GM21723 (cell line): ENCODE measurements around the gene ASB2.

Source experiments
- ATAC-seq: cut with Tn5 transposase; IDR thresholded peaks from one replicate; pipeline ENCODE4 v1.9.1; 2021; ENCODE audit warnings: mild to moderate bottlenecking, moderate library complexity; ENCODE audit not compliant: unreplicated experiment

Gene ASB2

GRCh38 chr14:93981316-93982229, 5.2 kb upstream of the ASB2 start:
- ATAC-seq: no peak

DNA sequence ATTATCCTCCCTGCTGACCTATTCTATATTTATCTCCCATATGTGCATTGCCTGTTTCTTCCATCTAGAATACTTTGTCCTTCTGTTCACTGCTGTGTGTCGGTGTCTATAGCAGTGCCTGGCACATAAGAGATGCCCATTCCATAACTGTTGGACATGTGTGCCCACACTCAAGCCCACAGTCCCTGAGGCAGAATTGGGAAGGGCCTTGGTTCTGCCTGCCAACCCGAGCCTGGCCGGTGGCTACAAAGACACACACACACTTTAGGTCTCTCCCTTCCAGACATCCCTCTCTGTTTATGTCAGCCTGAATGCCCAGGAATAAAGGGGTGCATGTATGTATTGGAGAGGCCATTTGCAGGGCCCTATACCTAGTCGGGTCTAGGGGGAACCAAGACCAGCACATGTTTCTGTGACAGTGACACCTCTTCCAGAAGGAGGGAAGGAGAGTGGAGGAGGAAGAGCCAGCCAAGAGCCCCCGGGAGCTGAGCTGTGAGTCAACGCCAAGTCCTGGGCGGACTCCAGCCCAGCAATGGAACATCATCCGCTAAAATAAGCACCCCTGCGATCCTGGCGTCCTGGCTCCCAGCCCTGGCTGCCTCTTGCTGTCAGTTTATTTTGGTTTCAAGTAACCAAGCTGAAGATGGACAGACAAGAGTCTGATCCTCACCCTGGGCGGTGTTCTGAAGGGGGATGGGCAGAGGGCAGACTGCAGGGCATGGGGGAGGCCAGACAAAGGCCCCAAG, 4.3 kb upstream of the ASB2 start:
- ATAC-seq: no peak

GRCh38 chr14:93978735-93979134, 2.4 kb upstream of the ASB2 start:
- ATAC-seq: no peak

DNA sequence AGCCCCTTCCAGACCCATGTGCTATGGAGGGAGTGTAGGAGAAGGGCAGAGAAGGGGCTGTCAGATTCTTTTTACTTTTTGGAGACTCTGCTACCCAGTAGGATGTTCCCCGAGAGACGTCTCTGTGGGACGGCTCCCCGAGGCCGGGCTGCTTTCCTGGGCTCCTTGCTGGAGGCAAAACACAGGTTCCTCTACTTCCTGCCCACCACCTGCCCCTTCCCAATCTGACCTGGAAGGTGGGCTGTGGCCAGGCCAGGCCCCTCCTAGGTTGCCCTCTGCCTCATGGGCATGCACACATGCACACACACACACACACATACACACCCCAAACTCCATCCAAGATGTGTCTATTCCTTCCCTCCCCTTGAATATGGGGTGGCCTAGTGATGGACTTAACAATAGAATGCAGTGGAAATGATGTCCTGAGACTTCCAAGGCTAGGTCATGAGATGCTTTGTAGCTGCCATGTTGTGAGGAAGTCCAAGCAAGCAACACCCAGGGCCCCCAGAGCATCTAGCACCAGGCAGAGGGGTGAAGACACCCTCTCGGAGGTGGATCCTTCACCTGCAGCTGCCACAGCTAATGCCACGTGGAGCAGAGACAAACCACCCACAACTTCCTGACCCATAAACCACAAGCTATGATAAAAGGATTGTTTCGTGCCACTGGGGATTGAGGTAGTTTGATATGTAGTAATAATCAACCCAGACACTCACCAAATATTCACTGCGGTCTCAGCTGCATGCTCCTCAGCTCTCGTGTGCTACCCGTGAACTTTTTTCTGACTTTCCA, 1.6 kb upstream of the ASB2 start:
- ATAC-seq: peak; percentile 34

DNA sequence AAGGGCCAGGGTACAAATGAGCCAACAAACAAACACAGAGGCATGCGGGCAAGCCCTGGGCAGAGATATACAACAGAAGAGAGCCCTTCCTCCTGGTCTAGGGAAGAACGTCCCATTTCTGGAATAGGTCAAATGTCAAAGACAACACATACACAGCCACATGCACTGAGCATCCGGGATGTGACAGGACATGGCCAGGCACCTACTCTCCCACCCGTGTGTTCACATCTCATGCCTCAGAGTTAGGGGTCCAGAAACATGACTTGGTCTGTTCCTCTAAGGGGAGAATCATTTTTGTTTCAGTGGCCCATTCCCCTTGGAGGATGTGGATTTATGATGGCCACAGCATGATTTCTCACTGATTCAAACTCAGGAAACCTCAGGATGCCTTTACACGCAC, 801 bp upstream of the ASB2 start:
- no peak for ATAC-seq

DNA sequence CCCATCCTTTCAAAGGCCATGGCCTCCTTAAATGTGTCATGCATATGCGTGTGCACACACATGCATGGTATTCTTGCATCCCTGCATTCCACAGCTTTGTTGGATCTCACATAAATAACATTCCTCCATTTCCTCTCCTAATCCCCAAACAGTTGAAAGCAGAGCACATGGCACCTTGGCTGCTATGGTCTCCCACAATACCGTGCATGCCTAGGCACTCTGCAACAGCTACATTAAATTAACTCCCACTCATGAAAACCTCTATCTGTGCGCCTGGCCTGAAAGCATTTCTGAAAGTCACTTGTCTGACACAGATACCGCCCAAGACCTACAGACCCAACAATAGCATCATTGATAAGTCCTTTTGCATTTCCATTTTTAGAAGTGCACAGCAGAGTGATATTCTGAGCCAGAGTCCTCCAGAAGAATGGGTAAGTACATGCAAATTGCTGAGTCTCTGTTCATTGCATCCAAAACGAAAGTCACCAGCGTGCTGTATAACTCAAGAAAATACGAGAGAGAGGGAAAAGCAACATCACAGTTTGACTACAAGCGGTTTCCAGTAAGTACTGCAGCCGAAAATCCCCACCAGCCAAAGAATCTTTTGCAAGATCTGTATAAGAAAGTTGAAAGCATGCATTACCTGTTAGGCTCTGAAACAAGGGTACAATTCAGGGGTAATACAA, 436 bp downstream of the ASB2 start:
- peak; percentile 64 for ATAC-seq

GRCh38 chr14:93974833-93975232, 1.5 kb downstream of the ASB2 start:
- no peak for ATAC-seq

GRCh38 chr14:93974299-93974698, 2.1 kb downstream of the ASB2 start:
- no peak for ATAC-seq

DNA sequence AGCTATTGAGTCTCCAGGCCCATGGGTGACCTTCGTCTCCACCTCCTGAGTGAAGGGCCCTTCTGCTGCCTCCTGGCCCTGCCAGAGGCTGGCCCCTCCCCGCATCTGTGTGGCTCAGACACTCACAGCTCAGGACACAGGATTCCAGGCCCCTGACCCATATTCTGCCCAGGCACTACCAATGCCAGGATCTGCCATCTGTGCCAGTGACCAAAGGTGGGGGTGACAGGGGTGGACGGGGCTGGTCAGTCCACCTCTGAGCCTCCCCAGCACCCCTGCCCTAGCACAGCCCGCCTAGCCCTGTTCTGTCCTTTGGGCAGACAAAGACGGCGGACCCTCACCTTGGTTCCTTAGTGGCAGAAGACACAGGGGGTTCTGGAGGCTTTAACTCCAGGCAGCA, 2.8 kb downstream of the ASB2 start:
- no peak for ATAC-seq

DNA sequence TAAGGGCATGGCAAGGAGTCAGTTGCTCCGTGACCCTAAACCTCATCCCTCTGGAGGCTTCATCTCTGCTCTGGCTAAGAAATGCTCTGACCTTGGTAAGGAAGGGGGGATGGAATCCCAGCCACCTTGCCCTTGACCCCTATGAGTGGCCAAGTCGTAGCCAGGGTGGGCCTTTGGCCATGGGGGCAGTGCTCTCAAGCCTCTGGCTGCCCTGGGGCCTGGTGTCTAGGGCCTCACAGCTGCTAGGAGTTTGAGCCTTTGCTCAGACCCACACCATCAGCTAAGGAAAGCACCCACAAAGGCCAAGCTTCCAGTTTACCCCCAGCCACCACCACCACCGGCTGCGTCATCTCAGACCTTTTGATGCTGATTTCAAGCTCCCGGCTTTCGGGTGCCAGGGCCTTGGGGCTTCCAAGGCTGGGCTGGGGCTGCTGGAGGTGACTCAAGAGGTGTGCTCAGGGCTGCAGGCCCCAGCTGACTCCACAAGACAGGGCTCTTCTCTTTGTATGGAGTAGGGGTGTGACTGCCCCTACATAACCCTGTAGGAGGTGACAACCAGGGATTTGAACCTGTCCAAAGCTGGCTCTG, 3.7 kb downstream of the ASB2 start:
- ATAC-seq: no peak

- no peak for ATAC-seq
Observed at GRCh38 chr14:93971635-93972027, 4.7 kb downstream of the ASB2 start.

DNA sequence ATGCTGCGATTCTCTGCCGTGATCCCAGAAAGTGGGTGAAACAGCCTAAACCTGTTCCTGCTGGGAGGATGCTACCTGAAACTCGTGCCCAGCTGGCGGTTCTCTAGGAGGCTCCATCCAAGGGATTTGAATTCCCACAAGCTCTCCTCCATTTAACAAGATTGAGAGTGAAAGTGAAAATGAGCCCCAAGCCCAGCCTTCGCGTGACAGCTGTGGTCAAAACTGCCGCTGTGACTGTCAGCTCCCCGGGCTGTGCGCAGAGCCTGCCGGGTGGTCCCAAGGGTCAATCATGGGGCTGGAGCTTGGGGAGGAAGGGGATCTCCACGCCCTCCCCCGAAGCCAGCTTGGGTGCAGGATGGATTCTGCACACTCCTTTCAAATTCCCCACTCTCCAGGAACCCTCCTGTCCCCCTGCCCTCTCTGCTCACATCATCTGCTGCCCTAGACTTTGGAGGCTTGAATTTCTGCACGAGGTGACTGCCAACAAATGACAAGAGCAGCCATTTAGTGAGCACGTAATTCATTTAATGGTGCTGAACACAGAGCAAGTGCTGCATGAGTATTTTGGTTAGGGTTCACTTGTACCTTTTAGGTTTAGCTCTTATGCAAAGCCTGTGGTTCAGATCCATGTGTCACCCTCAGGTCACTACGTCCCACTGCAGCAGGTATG, 5.3 kb downstream of the ASB2 start:
- ATAC-seq: peak; percentile 46

GRCh38 chr14:93970585-93970964, 5.8 kb downstream of the ASB2 start:
- ATAC-seq: no peak

DNA sequence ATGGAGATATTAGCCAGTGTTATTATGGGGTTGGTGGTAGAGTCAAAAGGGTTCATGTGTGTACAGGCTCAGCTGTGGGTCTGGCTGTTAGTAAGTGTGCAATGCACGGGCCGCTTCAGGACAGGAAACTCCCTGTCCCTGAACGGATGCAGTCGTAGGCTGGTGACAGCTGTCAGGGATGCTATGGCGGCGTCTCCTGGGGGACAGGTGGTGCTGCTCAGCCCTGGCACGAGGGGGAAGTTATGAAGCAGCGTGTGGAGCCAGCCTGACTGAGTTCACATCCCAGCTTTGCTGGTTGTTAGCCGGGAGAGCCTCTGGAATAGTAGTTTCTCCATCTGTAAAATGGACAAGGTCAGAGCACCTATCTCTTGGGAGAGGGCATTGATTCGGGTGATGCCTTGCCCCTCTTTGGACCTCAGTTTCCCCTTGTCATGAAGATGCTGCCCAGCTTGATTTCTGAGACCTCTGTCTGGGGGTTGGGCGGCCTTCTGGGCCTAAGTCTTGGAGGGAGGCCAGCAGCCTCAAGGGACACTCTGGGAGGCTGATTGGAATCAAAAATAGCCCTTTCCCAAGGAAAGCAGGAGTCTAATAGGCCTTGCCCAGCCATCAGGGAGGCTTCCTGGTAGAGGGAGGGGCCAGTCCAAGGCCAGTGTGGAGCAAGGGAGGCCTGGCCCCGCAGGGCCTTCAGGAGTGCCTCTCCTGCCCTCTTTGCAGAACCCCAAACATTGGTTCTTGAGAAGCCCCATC, 7.1 kb downstream of the ASB2 start:
- no peak for ATAC-seq

- ATAC-seq: peak; percentile 45
Observed at GRCh38 chr14:93967637-93968250, 8.6 kb downstream of the ASB2 start.

- no peak for ATAC-seq
Observed at GRCh38 chr14:93965946-93966474, 10.4 kb downstream of the ASB2 start.

DNA sequence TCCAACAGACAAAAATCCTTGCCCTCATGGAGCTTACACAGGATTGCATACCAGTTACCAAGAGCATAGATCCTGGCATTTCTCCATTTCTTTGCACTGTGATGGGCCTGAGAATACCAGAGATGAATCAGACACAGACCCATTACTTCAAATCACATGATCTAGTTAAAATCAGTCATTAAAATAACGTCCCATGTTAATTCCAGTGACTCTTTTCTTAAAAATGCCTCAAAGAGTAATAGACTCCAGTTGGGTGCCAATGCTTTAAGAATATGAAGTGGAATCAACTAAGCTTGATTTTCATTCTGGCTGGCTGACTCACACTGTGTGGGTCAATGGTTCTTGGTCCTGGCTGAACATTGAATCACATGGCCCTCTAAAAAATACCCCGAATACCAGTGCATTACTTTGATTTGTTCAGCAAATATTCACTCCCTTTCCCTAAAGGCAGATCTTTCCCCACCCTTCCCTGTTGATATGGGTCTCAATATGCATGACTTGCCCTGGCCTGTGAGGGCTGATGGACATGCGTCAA, 11.0 kb downstream of the ASB2 start:
- no peak for ATAC-seq

GRCh38 chr14:93964820-93965286, 11.5 kb downstream of the ASB2 start:
- ATAC-seq: no peak
